ENCODE results near the gene LRRC55. TPM values are rescaled to one million over a fixed set of nuclear protein-coding genes. Genes with fewer than 3 reads are reported as not detected.

LRRC55 gene
- total and polyA plus RNA-seq, 2 experiments from 2014 or later, result 0.10 TPM; not detected in 1

GRCh38 chr11:57235761-57236703 is 54.3 kb downstream of the LRRC55 start:
- Histone ChIP-seq H3K9me3 (ENCODE audit: low read depth) (no peaks in the 10 kb centered on the region), H3K4me3 (no peak overlapping the region), H3K36me3 (replicated peaks; ENCODE audit: insufficient read depth, low read depth) (no peaks in the 10 kb centered on the region), H3K27me3 (peaks cover 11% of the 10 kb centered on the region), H4K20me1 (ENCODE audit: insufficient read depth, poor library complexity, severe bottlenecking) (no peaks in the 10 kb centered on the region), H2AFZ (no peak overlapping the region), H3K4me2 (no peak overlapping the region), H3K9me2 (replicated peaks; ENCODE audit: insufficient read depth) (no peaks in the 10 kb centered on the region), H3K27ac (no peak overlapping the region), H3K4me1 (ENCODE audit: insufficient read depth) (no peaks in the 10 kb centered on the region), H3K79me2 (no peaks in the 10 kb centered on the region)
- TF ChIP-seq EZH2 (IDR thresholded peaks at IDR 0.05; ENCODE audit: borderline replicate concordance) (no peak), EZH2phosphoT487 (IDR thresholded peaks at IDR 0.05; ENCODE audit: low read depth, severe bottlenecking, unreplicated experiment) (no peak), CTCF (IDR thresholded peaks at IDR 0.05; ENCODE audit: poor library complexity) (no peak)
- no peak for DNase-seq (ENCODE audit: low spot score)
- 93% methylated on average over 39 of the region's 39 CpGs for whole genome bisulfite sequencing (ENCODE audit: low lambda C conversion rate, missing lambda C conversion rate)

GRCh38 chr11:57237204-57237681 is 55.5 kb downstream of the LRRC55 start, which contains the start of gene APLNR:
APLNR (minus strand) TSS chr11:57237250; CDS start chr11:57237004, 246 bp downstream.
- DNase-seq (ENCODE audit: low spot score), result no peak
- peaks cover 3% of the 10 kb centered on the region for H3K27me3 ChIP-seq
- H4K20me1 ChIP-seq (ENCODE audit: insufficient read depth, poor library complexity, severe bottlenecking), result no peaks in the 10 kb centered on the region
- TF ChIP-seq EZH2phosphoT487 (IDR thresholded peaks at IDR 0.05; ENCODE audit: low read depth, severe bottlenecking, unreplicated experiment) (no peak), CTCF (IDR thresholded peaks at IDR 0.05; ENCODE audit: poor library complexity) (no peak), EZH2 (IDR thresholded peaks at IDR 0.05; ENCODE audit: borderline replicate concordance) (no peak)
- H3K36me3 ChIP-seq (replicated peaks; ENCODE audit: insufficient read depth, low read depth), result no peaks in the 10 kb centered on the region
- H2AFZ ChIP-seq, result no peak within 1 kb of the TSS
- no peaks in the 10 kb centered on the region for H3K9me3 ChIP-seq (ENCODE audit: low read depth)
- H3K27ac ChIP-seq, result no peak within 1 kb of the TSS
- H3K79me2 ChIP-seq, result no peaks in the 10 kb centered on the region
- H3K4me1 ChIP-seq (ENCODE audit: insufficient read depth), result no peaks in the 10 kb centered on the region
- H3K4me2 ChIP-seq, result no peak within 1 kb of the TSS
- 49% methylated on average over 6 of the region's 6 CpGs for WGBS (ENCODE audit: low lambda C conversion rate, missing lambda C conversion rate)
- H3K4me3 ChIP-seq, result no peak within 1 kb of the TSS
- no peaks in the 10 kb centered on the region for H3K9me2 ChIP-seq (replicated peaks; ENCODE audit: insufficient read depth)

- H4K20me1 ChIP-seq (ENCODE audit: insufficient read depth, poor library complexity, severe bottlenecking), result no peaks in the 10 kb centered on the region
- no peaks in the 10 kb centered on the region for H3K4me1 ChIP-seq (ENCODE audit: insufficient read depth)
- H3K27ac ChIP-seq, result no peak overlapping the region
- no peaks in the 10 kb centered on the region for H3K36me3 ChIP-seq (replicated peaks; ENCODE audit: insufficient read depth, low read depth)
- TF ChIP-seq EZH2phosphoT487 (IDR thresholded peaks at IDR 0.05; ENCODE audit: low read depth, severe bottlenecking, unreplicated experiment) (no peak), EZH2 (IDR thresholded peaks at IDR 0.05; ENCODE audit: borderline replicate concordance) (no peak)
- H2AFZ ChIP-seq, result no peak overlapping the region
- no peaks in the 10 kb centered on the region for H3K27me3 ChIP-seq
- no peak overlapping the region for H3K4me3 ChIP-seq
- 78% methylated on average over 1 of the region's 1 CpG for WGBS (ENCODE audit: low lambda C conversion rate, missing lambda C conversion rate)
- no peaks in the 10 kb centered on the region for H3K9me2 ChIP-seq (replicated peaks; ENCODE audit: insufficient read depth)
- no peaks in the 10 kb centered on the region for H3K9me3 ChIP-seq (ENCODE audit: low read depth)
- H3K4me2 ChIP-seq, result no peak overlapping the region
- no peaks in the 10 kb centered on the region for H3K79me2 ChIP-seq
- no peak for DNase-seq (ENCODE audit: low spot score)
These were observed 57.6 kb downstream of the LRRC55 start for GRCh38 chr11:57239348-57239747.

- Histone ChIP-seq H3K79me2 (no peaks in the 10 kb centered on the region), H3K4me1 (ENCODE audit: insufficient read depth) (no peaks in the 10 kb centered on the region), H3K27me3 (no peaks in the 10 kb centered on the region), H3K4me3 (no peak overlapping the region), H3K4me2 (no peak overlapping the region), H3K9me3 (ENCODE audit: low read depth) (no peaks in the 10 kb centered on the region), H3K36me3 (replicated peaks; ENCODE audit: insufficient read depth, low read depth) (no peaks in the 10 kb centered on the region), H3K27ac (no peak overlapping the region), H3K9me2 (replicated peaks; ENCODE audit: insufficient read depth) (no peaks in the 10 kb centered on the region), H2AFZ (no peak overlapping the region), H4K20me1 (ENCODE audit: insufficient read depth, poor library complexity, severe bottlenecking) (no peaks in the 10 kb centered on the region)
- DNase-seq (ENCODE audit: low spot score), result no peak
- TF ChIP-seq EZH2phosphoT487 (IDR thresholded peaks at IDR 0.05; ENCODE audit: low read depth, severe bottlenecking, unreplicated experiment) (no peak), CTCF (IDR thresholded peaks at IDR 0.05; ENCODE audit: poor library complexity) (no peak), EZH2 (IDR thresholded peaks at IDR 0.05; ENCODE audit: borderline replicate concordance) (no peak)
- WGBS (ENCODE audit: low lambda C conversion rate, missing lambda C conversion rate), result 91% methylated on average over 2 of the region's 2 CpGs
These were observed 58.3 kb downstream of the LRRC55 start for GRCh38 chr11:57240007-57240406.

All from hepatocyte (in vitro differentiated cells).